H1 (cell line): Measurements from ENCODE around the gene GATB. TPM values are rescaled to one million over a fixed set of nuclear protein-coding genes. Genes with fewer than 3 reads are reported as not detected.

Source experiments
- ASH2L ChIP-seq: fragments of 200-600, 300-600 bp; sonication (generic); IDR thresholded peaks from one replicate; pipeline ENCODE4 v1.7.1; 2017; ENCODE audit warnings: low read length
- EZH2 ChIP-seq: fragments of 200-600 bp; sonication (generic); IDR thresholded peaks from 2 replicates; pipeline ENCODE4 v1.7.1; 2012; ENCODE audit warnings: low read depth, mild to moderate bottlenecking, moderate library complexity, low read length, inconsistent platforms; ENCODE audit not compliant: severe bottlenecking
- POLR2AphosphoS5 ChIP-seq: IDR thresholded peaks from 2 replicates; pipeline ENCODE4 v1.6.1; 2011; ENCODE audit warnings: low read depth, low read length
- RFX5 ChIP-seq: IDR thresholded peaks from 2 replicates; pipeline ENCODE4 v1.6.1; 2011; ENCODE audit warnings: low read depth, low read length, improper control_type of control experiment, borderline replicate concordance
- RNF2 ChIP-seq: fragments of 200-900, 300-1000 bp; sonication (generic); IDR thresholded peaks from 2 replicates; pipeline ENCODE4 v1.7.1; 2016; ENCODE audit warnings: borderline replicate concordance, low read depth, mild to moderate bottlenecking, antibody characterized with exemption, low read length; ENCODE audit not compliant: poor library complexity, severe bottlenecking; ENCODE audit errors: missing control alignments
- polyA plus RNA-seq, 7 experiments: library from polyadenylated mRNA; depleted of rRNA in 3 of 7; stranded (reverse) in 5 of 7; unstranded in 2 of 7; fragments of >200 nt in 5 of 7; fragments of 200-250 nt in 2 of 7; gene quantifications; 1 replicate in 5 of 7; 2 replicates in 1 of 7; 4 replicates in 1 of 7; pipeline versions ENCODE4 v1.2.1 to v1.2.3, GENCODE V29; 2011 to 2013; ENCODE audit warnings: missing spikeins in 2 of 7, mixed read lengths in 2 of 7
- total RNA-seq: library from RNA; stranded (reverse); fragmentation: NEBNext Ultra II Directional; extraction: Animal tissue kit (Norgen Biotek cat#: 25700); gene quantifications from 2 replicates; pipeline ENCODE4 v1.2.1, GENCODE V29; 2021
- TF ChIP-seq, protein P1 (sequence below): IDR thresholded peaks from 2 replicates; pipeline ENCODE4 v1.6.1; 2012; ENCODE audit warnings: inconsistent platforms

GATB gene
- total and polyA plus RNA-seq, 2 of the 8 experiments (the other 6 are each of a cell fraction or from before 2014, with no cell fraction given): 15.3 to 18.0 TPM

DNA sequence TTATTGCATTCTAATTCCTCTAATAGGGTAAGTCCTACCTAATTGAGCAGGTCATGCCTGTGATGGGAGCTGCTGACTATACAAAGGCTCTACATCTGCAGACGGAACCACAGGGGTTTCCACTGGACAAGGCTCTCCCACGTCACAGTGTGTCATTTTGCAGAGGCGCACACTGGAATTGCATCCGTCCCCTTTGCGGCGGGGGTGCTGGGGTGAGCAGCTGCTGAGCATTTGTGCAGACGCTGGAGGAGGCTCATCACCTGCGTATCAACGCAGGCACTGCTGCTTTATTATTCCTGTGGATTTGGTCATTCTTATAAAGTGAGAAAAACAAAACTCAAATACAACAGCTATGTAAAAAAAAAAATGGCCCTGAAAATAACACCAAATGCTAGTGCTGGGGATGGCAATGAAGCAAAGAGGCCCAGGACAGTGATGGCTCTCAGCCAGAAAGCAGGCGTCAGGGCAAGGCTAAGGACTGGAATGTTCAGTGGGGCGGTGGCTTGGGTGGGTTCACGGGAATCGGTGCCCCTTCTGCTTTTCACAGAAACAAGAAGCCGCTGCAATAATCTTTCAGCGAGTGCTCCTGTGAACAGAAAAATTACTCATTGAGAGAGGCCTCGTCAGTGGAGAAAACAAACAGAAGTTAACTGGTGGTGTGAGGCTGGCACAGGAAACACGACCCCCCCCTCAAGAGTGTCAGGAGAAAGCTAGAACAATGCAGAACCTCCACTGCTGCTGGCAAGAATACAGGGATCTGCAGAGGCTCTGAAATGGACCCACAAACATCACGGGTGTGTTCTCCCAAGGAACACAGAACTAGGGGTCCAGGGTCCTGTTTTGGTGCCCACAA lies 67.8 kb downstream of the GATB start (continued):
- no peak for TF ChIP-seq POLR2AphosphoS5
- no peak for TF ChIP-seq RNF2
- TF ChIP-seq, protein P1, sequence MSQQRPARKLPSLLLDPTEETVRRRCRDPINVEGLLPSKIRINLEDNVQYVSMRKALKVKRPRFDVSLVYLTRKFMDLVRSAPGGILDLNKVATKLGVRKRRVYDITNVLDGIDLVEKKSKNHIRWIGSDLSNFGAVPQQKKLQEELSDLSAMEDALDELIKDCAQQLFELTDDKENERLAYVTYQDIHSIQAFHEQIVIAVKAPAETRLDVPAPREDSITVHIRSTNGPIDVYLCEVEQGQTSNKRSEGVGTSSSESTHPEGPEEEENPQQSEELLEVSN: no peak
- no peak for TF ChIP-seq RFX5
- no peak for TF ChIP-seq ASH2L
- no peak for TF ChIP-seq EZH2
